K562 (cell line): Measurements from ENCODE around the gene RNU5D-1. TPM values are rescaled to one million over a fixed set of nuclear protein-coding genes. Genes with fewer than 3 reads are reported as not detected.

Experiments
- ATAC-seq: fragments of 200-7000 bp; cut with Tn5 transposase; 3 replicates; pipeline ENCODE4 v1.9.1; 2020; ENCODE audit warnings: moderate library complexity
- BruUV-seq: library from RNA; stranded (reverse); fragments of 400-500 nt; replicated peaks from 2 replicates; lab custom pipeline; 2021; lab: Mats Ljungman, UMichigan
- CTCF ChIA-PET: fragments of 300-600 bp; formaldehyde crosslinking; extraction: SDS; loops from one replicate; lab custom pipeline; 2021; ENCODE audit warnings: low intra/inter-chr PET ratio; lab: Yijun Ruan, JAX
- POLR2A ChIA-PET: fragments of 300-600, 350-650 bp; sonication (Branson Sonifier 250); formaldehyde crosslinking; extraction: SDS; loops from one replicate; lab custom pipeline; 2021; ENCODE audit warnings: antibody characterized with exemption, inconsistent platforms; lab: Yijun Ruan, JAX
- DNase-seq, 4 experiments: peaks; one replicate each; pipeline versions ENCODE4 v3.0.0 to v3.0.0-alpha.2; 2011 to 2018; ENCODE audit warnings: low spot score in 3 of 4, mixed read lengths in 3 of 4; ENCODE audit errors: extremely low read depth in 1 of 4
- FAIRE-seq: peaks from 2 replicates; lab custom pipeline; 2011; peaks lifted over from hg19 to GRCh38; lab: Jason Lieb, UNC
- H2AFZ ChIP-seq: 2 replicates; pipeline ENCODE4 v1.6.0; 2011; ENCODE audit warnings: low read depth, low read length, control low read depth, inconsistent platforms
- H3K27ac ChIP-seq: fragments of 200-600 bp; 3 replicates; pipeline ENCODE4 v1.8.0; 2011; ENCODE audit warnings: low read depth, mild to moderate bottlenecking, control low read depth, inconsistent platforms, low read length, moderate library complexity, mixed read lengths; ENCODE audit errors: extremely low read depth
- H3K27me3 ChIP-seq, 2 experiments: fragments of 300-600 bp in 1 of 2; 2 replicates in 1 of 2; 3 replicates in 1 of 2; pipeline versions ENCODE4 v1.6.0 to v1.8.0; 2011; ENCODE audit warnings: inconsistent platforms in 2 of 2, low read length in 2 of 2, mild to moderate bottlenecking in 1 of 2, mixed read lengths in 1 of 2, moderate library complexity in 1 of 2; ENCODE audit not compliant: control insufficient read depth in 2 of 2, insufficient read depth in 2 of 2
- H3K36me3 ChIP-seq: fragments of 300-600 bp; 3 replicates; pipeline ENCODE4 v1.8.0; 2011; ENCODE audit warnings: mild to moderate bottlenecking, low read length, inconsistent platforms; ENCODE audit not compliant: control insufficient read depth, insufficient read depth
- H3K4me1 ChIP-seq, 2 experiments: fragments of 200-600 bp in 1 of 2; replicated peaks in 1 of 2; 2 replicates in 1 of 2; 3 replicates in 1 of 2; pipeline versions ENCODE4 v1.5.1 to v1.8.0; 2011; ENCODE audit warnings: inconsistent platforms in 2 of 2, low read length in 2 of 2, mild to moderate bottlenecking in 1 of 2, mixed read lengths in 1 of 2, moderate library complexity in 1 of 2; ENCODE audit not compliant: control insufficient read depth in 2 of 2, insufficient read depth in 2 of 2
- H3K4me2 ChIP-seq: 2 replicates; pipeline ENCODE4 v1.6.1; 2011; ENCODE audit warnings: low read length, control low read depth, inconsistent platforms, mixed read lengths; ENCODE audit not compliant: insufficient read depth
- H3K4me3 ChIP-seq: fragments of 200-600 bp; sonication (generic), shearing (Covaris generic); 2 replicates; pipeline ENCODE4 v1.5.1; 2016; ENCODE audit warnings: control low read depth, inconsistent platforms
- H3K79me2 ChIP-seq: fragments of 200-600 bp; 3 replicates; pipeline ENCODE4 v1.8.0; 2011; ENCODE audit warnings: low read length, inconsistent platforms; ENCODE audit not compliant: control insufficient read depth, insufficient read depth
- H3K9ac ChIP-seq, 2 experiments: 2 replicates each; pipeline versions ENCODE4 v1.6.0 to v1.6.1; 2011; ENCODE audit warnings: low read depth in 2 of 2, low read length in 2 of 2, control low read depth in 1 of 2, inconsistent platforms in 1 of 2, mild to moderate bottlenecking in 1 of 2, mixed read lengths in 1 of 2; ENCODE audit not compliant: insufficient read depth in 1 of 2
- H3K9me1 ChIP-seq: one replicate; pipeline ENCODE4 v1.6.0; 2011; ENCODE audit warnings: inconsistent platforms, mild to moderate bottlenecking, low read length, moderate library complexity; ENCODE audit not compliant: control insufficient read depth, insufficient read depth
- H3K9me3 ChIP-seq: replicated peaks from 2 replicates; pipeline ENCODE4 v1.5.1; 2011; ENCODE audit warnings: low read depth, low read length, inconsistent platforms; ENCODE audit not compliant: control insufficient read depth, insufficient read depth
- H4K20me1 ChIP-seq: replicated peaks from 2 replicates; pipeline ENCODE4 v1.6.1; 2011; ENCODE audit warnings: low read length, inconsistent platforms, mixed read lengths; ENCODE audit not compliant: control insufficient read depth, insufficient read depth
- POLR2B ChIP-seq: fragments of 450-650 bp; IDR thresholded peaks from 2 replicates; pipeline ENCODE4 v1.6.1; 2018; ENCODE audit warnings: low read depth; ENCODE audit not compliant: partially characterized antibody
- WGBS: fragments of 100-300 bp; shearing (Covaris generic); methylation state at CpG from one replicate; pipeline ENCODE4 v1.1.6; 2016; ENCODE audit warnings: low coverage, mixed read lengths; ENCODE audit not compliant: insufficient coverage; ENCODE audit errors: missing lambda C conversion rate; 5-methylcytosine and 5-hydroxymethylcytosine counted together
- in situ Hi-C: fragments of 300-500 bp; cut with MboI; formaldehyde crosslinking; loops from 4 replicates; pipeline ENCODE4 v1.15.0; 2018; ENCODE audit warnings: inconsistent platforms, mixed read lengths
- intact Hi-C: fragments of 100-400 bp; cut with micrococcal nuclease; formaldehyde crosslinking; loops from 2 replicates; pipeline ENCODE4 v1.14.2; 2022
- polyA plus RNA-seq, 8 experiments: library from polyadenylated mRNA; depleted of rRNA in 4 of 8; stranded (reverse) in 5 of 8; unstranded in 3 of 8; fragments of >200 nt; fragmentation: Nextera tagmentation in 2 of 8; fragmentation: Illumina TruSeq in 1 of 8; extraction: Ambion mirVana in 2 of 8; extraction: Trizol in 1 of 8; gene quantifications; 2 replicates each; pipeline versions ENCODE4 v1.2.1 to v1.2.3, GENCODE V29; 2011 to 2014; ENCODE audit warnings: inconsistent platforms in 1 of 8, missing spikeins in 1 of 8
- total RNA-seq, 7 experiments: library from RNA; depleted of rRNA in 6 of 7; stranded (reverse); fragments of >200 nt in 6 of 7; fragmentation: Illumina TruSeq in 2 of 7; extraction: Trizol in 2 of 7; gene quantifications; 2 replicates each; pipeline versions ENCODE4 v1.2.1 to v1.2.3, GENCODE V29; 2011 to 2021; ENCODE audit warnings: low replicate concordance in 1 of 7
- TF ChIP-seq, protein P1 (sequence below): fragments of 250-450 bp; sonication (Bioruptor Pico); IDR thresholded peaks from 2 replicates; pipeline ENCODE4 v1.4.0; 2020; ENCODE audit warnings: mild to moderate bottlenecking, moderate library complexity
- TF ChIP-seq, protein P2 (sequence below): IDR thresholded peaks from 3 replicates; pipeline ENCODE4 v1.6.1; 2011; ENCODE audit warnings: borderline replicate concordance, mild to moderate bottlenecking, moderate library complexity; ENCODE audit not compliant: insufficient read length; ENCODE audit errors: extremely low read depth
- TF ChIP-seq, protein P3 (sequence below), 3 experiments: IDR thresholded peaks in 2 of 3; conservative IDR thresholded peaks in 1 of 3; 2 replicates each; pipeline ENCODE4 v1.5.1; 2011 to 2012; ENCODE audit warnings: low read length in 3 of 3, mild to moderate bottlenecking in 3 of 3, control low read depth in 2 of 3, improper control_type of control experiment in 1 of 3, inconsistent platforms in 1 of 3, low read depth in 1 of 3, mixed read lengths in 1 of 3, moderate library complexity in 1 of 3; ENCODE audit not compliant: insufficient read depth in 2 of 3

RNU5D-1 gene
- total and polyA plus RNA-seq, 9 of the 15 experiments (the other 6 are each of a cell fraction or from before 2014, with no cell fraction given) = under 0.01 TPM; not detected in 8

DNA sequence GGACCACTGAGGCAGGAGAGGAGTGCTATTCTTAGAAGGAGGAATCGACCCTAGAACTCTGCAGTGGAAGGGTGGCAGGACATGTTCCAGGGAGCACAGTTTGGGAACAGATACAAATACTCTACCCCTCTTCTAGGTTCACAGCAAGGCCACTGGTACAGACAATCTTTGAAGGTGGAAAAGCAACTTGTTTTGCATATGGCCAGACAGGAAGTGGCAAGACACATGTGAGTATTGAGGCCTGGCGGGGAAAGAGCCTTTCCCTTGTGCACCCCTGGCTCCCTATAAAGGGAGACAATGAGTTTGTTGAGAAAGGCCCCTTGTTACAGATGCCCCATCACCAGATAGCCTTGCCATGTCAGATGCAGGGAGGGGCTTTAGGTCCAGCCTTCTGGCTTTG lies 26.4 kb upstream of the RNU5D-1 start (continued):
- TF ChIP-seq, protein P1, sequence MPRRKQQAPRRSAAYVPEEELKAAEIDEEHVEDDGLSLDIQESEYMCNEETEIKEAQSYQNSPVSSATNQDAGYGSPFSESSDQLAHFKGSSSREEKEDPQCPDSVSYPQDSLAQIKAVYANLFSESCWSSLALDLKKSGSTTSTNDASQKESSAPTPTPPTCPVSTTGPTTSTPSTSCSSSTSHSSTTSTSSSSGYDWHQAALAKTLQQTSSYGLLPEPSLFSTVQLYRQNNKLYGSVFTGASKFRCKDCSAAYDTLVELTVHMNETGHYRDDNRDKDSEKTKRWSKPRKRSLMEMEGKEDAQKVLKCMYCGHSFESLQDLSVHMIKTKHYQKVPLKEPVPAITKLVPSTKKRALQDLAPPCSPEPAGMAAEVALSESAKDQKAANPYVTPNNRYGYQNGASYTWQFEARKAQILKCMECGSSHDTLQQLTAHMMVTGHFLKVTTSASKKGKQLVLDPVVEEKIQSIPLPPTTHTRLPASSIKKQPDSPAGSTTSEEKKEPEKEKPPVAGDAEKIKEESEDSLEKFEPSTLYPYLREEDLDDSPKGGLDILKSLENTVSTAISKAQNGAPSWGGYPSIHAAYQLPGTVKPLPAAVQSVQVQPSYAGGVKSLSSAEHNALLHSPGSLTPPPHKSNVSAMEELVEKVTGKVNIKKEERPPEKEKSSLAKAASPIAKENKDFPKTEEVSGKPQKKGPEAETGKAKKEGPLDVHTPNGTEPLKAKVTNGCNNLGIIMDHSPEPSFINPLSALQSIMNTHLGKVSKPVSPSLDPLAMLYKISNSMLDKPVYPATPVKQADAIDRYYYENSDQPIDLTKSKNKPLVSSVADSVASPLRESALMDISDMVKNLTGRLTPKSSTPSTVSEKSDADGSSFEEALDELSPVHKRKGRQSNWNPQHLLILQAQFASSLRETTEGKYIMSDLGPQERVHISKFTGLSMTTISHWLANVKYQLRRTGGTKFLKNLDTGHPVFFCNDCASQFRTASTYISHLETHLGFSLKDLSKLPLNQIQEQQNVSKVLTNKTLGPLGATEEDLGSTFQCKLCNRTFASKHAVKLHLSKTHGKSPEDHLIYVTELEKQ (CRISPR knock-in tag) = no peak
- TF ChIP-seq, protein P2, sequence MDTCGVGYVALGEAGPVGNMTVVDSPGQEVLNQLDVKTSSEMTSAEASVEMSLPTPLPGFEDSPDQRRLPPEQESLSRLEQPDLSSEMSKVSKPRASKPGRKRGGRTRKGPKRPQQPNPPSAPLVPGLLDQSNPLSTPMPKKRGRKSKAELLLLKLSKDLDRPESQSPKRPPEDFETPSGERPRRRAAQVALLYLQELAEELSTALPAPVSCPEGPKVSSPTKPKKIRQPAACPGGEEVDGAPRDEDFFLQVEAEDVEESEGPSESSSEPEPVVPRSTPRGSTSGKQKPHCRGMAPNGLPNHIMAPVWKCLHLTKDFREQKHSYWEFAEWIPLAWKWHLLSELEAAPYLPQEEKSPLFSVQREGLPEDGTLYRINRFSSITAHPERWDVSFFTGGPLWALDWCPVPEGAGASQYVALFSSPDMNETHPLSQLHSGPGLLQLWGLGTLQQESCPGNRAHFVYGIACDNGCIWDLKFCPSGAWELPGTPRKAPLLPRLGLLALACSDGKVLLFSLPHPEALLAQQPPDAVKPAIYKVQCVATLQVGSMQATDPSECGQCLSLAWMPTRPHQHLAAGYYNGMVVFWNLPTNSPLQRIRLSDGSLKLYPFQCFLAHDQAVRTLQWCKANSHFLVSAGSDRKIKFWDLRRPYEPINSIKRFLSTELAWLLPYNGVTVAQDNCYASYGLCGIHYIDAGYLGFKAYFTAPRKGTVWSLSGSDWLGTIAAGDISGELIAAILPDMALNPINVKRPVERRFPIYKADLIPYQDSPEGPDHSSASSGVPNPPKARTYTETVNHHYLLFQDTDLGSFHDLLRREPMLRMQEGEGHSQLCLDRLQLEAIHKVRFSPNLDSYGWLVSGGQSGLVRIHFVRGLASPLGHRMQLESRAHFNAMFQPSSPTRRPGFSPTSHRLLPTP = no peak

DNA sequence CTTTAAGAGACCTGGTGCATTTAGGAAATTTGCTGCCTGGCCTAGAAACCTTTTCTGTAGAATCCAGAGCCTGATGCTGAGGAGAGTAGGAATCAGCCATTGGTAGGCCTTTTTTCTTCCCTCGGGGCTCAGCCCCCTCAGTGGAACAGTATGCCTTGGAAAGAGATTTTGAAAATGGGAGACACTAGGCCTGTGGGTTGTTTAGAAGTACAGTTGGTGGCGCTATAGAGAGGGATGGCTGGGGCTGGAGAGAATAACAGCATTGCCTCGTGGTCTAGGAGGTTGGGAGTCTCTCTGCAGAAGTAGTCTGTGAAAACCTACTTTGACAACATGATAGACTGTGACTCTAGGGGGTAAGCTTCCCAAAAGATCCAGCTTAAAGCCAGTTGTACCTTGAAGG lies 16.9 kb upstream of the RNU5D-1 start:
- H3K79me2 ChIP-seq = peaks cover 37% of the 10 kb centered on the region
- no peak overlapping the region for H3K27ac ChIP-seq
- H3K9me3 ChIP-seq = no peaks in the 10 kb centered on the region
- no peaks in the 10 kb centered on the region for H3K9me1 ChIP-seq
- in situ Hi-C loops (no loop called here), intact Hi-C loops (no loop called here)
- no peak for FAIRE-seq
- POLR2A ChIA-PET = interaction anchor here (0.7 to 14.7 kb wide), 10 partner anchors 10 to 71 kb away, joined by 3 to 199 read pairs (median 10); partner anchors contain the start of genes RNU5D-1 and RPS8
- CTCF ChIA-PET = no interaction called here
- H3K4me1 ChIP-seq = peaks cover 3 to 8% of the 10 kb centered on the region in 2 experiments; a peak in 4 of 5 replicates
- 90% methylated on average over 3 of the region's 3 CpGs for WGBS
- DNase-seq = no peak
- no peak for TF ChIP-seq POLR2B
- TF ChIP-seq, protein P3, sequence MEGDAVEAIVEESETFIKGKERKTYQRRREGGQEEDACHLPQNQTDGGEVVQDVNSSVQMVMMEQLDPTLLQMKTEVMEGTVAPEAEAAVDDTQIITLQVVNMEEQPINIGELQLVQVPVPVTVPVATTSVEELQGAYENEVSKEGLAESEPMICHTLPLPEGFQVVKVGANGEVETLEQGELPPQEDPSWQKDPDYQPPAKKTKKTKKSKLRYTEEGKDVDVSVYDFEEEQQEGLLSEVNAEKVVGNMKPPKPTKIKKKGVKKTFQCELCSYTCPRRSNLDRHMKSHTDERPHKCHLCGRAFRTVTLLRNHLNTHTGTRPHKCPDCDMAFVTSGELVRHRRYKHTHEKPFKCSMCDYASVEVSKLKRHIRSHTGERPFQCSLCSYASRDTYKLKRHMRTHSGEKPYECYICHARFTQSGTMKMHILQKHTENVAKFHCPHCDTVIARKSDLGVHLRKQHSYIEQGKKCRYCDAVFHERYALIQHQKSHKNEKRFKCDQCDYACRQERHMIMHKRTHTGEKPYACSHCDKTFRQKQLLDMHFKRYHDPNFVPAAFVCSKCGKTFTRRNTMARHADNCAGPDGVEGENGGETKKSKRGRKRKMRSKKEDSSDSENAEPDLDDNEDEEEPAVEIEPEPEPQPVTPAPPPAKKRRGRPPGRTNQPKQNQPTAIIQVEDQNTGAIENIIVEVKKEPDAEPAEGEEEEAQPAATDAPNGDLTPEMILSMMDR (IDR thresholded peaks at IDR 0.05 in 2 of 3, conservative IDR thresholded peaks at IDR 0.05 in 1 of 3; ENCODE audit: insufficient read depth in 2 of 3, low read depth in 1 of 3, low read length in 3 of 3) = peak; percentile 34 to 48 (median 43); a peak in 4 of 6 replicates
- BruUV-seq = TSS peak; percentile 4
- H3K4me3 ChIP-seq = no peak overlapping the region
- H2AFZ ChIP-seq = no peak overlapping the region
- no peak overlapping the region for H3K4me2 ChIP-seq
- no peaks in the 10 kb centered on the region for H3K27me3 ChIP-seq
- no peak overlapping the region for H3K9ac ChIP-seq
- peak; percentile 64 for ATAC-seq
- H3K36me3 ChIP-seq = peaks cover 91% of the 10 kb centered on the region
- no peaks in the 10 kb centered on the region for H4K20me1 ChIP-seq
